H1 (cell line): ENCODE data around the gene TMBIM4. TPM values are rescaled to one million over a fixed set of nuclear protein-coding genes. Genes with fewer than 3 reads are reported as not detected.
A peak's percentile ranks its signal among the peaks of the same experiment; 100 is the strongest.

ENCODE experiments used
- CTCF ChIA-PET: fragments of 300-600 bp; sonication (Branson Sonifier 250); formaldehyde crosslinking; loops from one replicate; lab custom pipeline; 2021; ENCODE audit not compliant: partially characterized antibody; lab: Charles Lee
- POLR2A ChIA-PET: fragments of 300-600 bp; sonication (Branson Sonifier 250); formaldehyde crosslinking; loops from one replicate; lab custom pipeline; 2021; ENCODE audit warnings: inconsistent platforms; ENCODE audit not compliant: partially characterized antibody; lab: Charles Lee
- DNase-seq, 2 experiments: peaks; one replicate each; pipeline versions ENCODE4 v3.0.0 to v3.0.0-alpha.2; 2010 to 2022; ENCODE audit warnings: low spot score in 2 of 2, low read depth in 1 of 2, mixed read lengths in 1 of 2
- FAIRE-seq: peaks from 2 replicates; lab custom pipeline; 2011; peaks lifted over from hg19 to GRCh38; lab: Jason Lieb, UNC
- H2AFZ ChIP-seq: 2 replicates; pipeline ENCODE4 v1.8.1; 2012; ENCODE audit warnings: low read length, inconsistent platforms
- H2AK5ac ChIP-seq: 2 replicates; pipeline ENCODE4 v1.6.1; 2013; ENCODE audit warnings: low read depth, low read length
- H2BK120ac ChIP-seq: replicated peaks from 2 replicates; pipeline ENCODE3; 2013; ENCODE audit warnings: low read depth, low read length, inconsistent platforms
- H2BK12ac ChIP-seq: 2 replicates; pipeline ENCODE4 v1.6.1; 2013; ENCODE audit warnings: low read depth, low read length
- H2BK15ac ChIP-seq: 2 replicates; pipeline ENCODE4 v1.6.1; 2013; ENCODE audit warnings: low read length
- H2BK20ac ChIP-seq: 2 replicates; pipeline ENCODE4 v1.6.1; 2013; ENCODE audit warnings: low read length
- H2BK5ac ChIP-seq: 2 replicates; pipeline ENCODE4 v1.6.1; 2013; ENCODE audit warnings: low read depth, low read length
- H3K14ac ChIP-seq: 2 replicates; pipeline ENCODE4 v1.6.1; 2013; ENCODE audit warnings: inconsistent platforms; ENCODE audit not compliant: insufficient read length
- H3K18ac ChIP-seq: 2 replicates; pipeline ENCODE4 v1.6.1; 2013; ENCODE audit warnings: low read length; ENCODE audit errors: extremely low read depth
- H3K23ac ChIP-seq: 2 replicates; pipeline ENCODE4 v1.6.1; 2013; ENCODE audit warnings: inconsistent platforms; ENCODE audit not compliant: insufficient read length
- H3K23me2 ChIP-seq: 2 replicates; pipeline ENCODE4 v1.6.1; 2013; ENCODE audit warnings: low read depth, low read length
- H3K27ac ChIP-seq: 2 replicates; pipeline ENCODE4 v1.6.1; 2011; ENCODE audit warnings: low read depth, low read length, inconsistent platforms
- H3K27me3 ChIP-seq, 4 experiments: replicated peaks in 1 of 4; 1 replicate in 1 of 4; 2 replicates in 3 of 4; pipeline versions ENCODE4 v1.6.1 to v1.8.1; 2011 to 2013; ENCODE audit warnings: low read length in 3 of 4, mild to moderate bottlenecking in 3 of 4, inconsistent platforms in 2 of 4, mixed read lengths in 2 of 4, moderate library complexity in 1 of 4; ENCODE audit not compliant: control insufficient read depth in 3 of 4, insufficient read depth in 3 of 4; ENCODE audit errors: extremely low read depth in 1 of 4
- H3K36me3 ChIP-seq, 4 experiments: 2 replicates each; pipeline versions ENCODE4 v1.6.1 to v1.8.1; 2011 to 2013; ENCODE audit warnings: mild to moderate bottlenecking in 4 of 4, low read length in 3 of 4, moderate library complexity in 2 of 4, control low read depth in 1 of 4, inconsistent platforms in 1 of 4; ENCODE audit not compliant: insufficient read depth in 4 of 4, control insufficient read depth in 2 of 4
- H3K4ac ChIP-seq: replicated peaks from 2 replicates; pipeline ENCODE3; 2013; ENCODE audit warnings: low read length, low read depth, mixed read lengths, inconsistent platforms; ENCODE audit not compliant: insufficient read length
- H3K4me1 ChIP-seq, 4 experiments: replicated peaks in 1 of 4; 1 replicate in 1 of 4; 2 replicates in 3 of 4; pipeline versions ENCODE4 v1.6.1 to v1.8.1; 2011 to 2013; ENCODE audit warnings: low read length in 3 of 4, inconsistent platforms in 2 of 4, mixed read lengths in 1 of 4; ENCODE audit not compliant: insufficient read depth in 4 of 4, control insufficient read depth in 3 of 4
- H3K4me2 ChIP-seq, 2 experiments: 2 replicates each; pipeline versions ENCODE4 v1.6.1 to v1.8.1; 2011 to 2013; ENCODE audit warnings: low read depth in 2 of 2, low read length in 2 of 2, control low read depth in 1 of 2, inconsistent platforms in 1 of 2, mild to moderate bottlenecking in 1 of 2; ENCODE audit not compliant: insufficient read depth in 1 of 2
- H3K4me3 ChIP-seq, 4 experiments: fragments of 200-600, 300-600 bp in 1 of 4; sonication (generic), shearing (Covaris generic), sonication (Bioruptor Twin) in 1 of 4; 2 replicates each; pipeline versions ENCODE4 v1.5.1 to v1.8.1; 2011 to 2016; ENCODE audit warnings: low read length in 4 of 4, low read depth in 3 of 4, control low read depth in 2 of 4, inconsistent platforms in 2 of 4, mild to moderate bottlenecking in 2 of 4, mixed read lengths in 1 of 4, moderate library complexity in 1 of 4; ENCODE audit not compliant: insufficient read depth in 2 of 4; ENCODE audit errors: extremely low read depth in 1 of 4
- H3K56ac ChIP-seq: replicated peaks from 2 replicates; pipeline ENCODE3; 2013; ENCODE audit warnings: low read depth, mild to moderate bottlenecking, mixed read lengths, low read length, inconsistent platforms; ENCODE audit not compliant: insufficient read length
- H3K79me1 ChIP-seq: 2 replicates; pipeline ENCODE4 v1.6.1; 2013; ENCODE audit warnings: low read depth, low read length, control low read depth
- H3K79me2 ChIP-seq, 2 experiments: 2 replicates each; pipeline versions ENCODE4 v1.6.1 to v1.8.1; 2012 to 2013; ENCODE audit warnings: low read length in 2 of 2, mild to moderate bottlenecking in 2 of 2, inconsistent platforms in 1 of 2; ENCODE audit not compliant: insufficient read depth in 2 of 2, control insufficient read depth in 1 of 2
- H3K9ac ChIP-seq, 4 experiments: replicated peaks in 1 of 4; 1 replicate in 1 of 4; 2 replicates in 3 of 4; pipeline versions ENCODE4 v1.6.1 to v1.8.1; 2011 to 2013; ENCODE audit warnings: low read depth in 3 of 4, low read length in 3 of 4, control low read depth in 2 of 4, mild to moderate bottlenecking in 2 of 4, moderate library complexity in 2 of 4, inconsistent platforms in 1 of 4; ENCODE audit errors: extremely low read depth in 1 of 4
- H3K9me3 ChIP-seq, 2 experiments: 2 replicates each; pipeline versions ENCODE4 v1.6.1 to v1.8.1; 2012 to 2013; ENCODE audit warnings: mild to moderate bottlenecking in 2 of 2, moderate library complexity in 2 of 2, control low read depth in 1 of 2, inconsistent platforms in 1 of 2, low read depth in 1 of 2, low read length in 1 of 2, mixed read lengths in 1 of 2; ENCODE audit not compliant: insufficient read depth in 2 of 2
- H4K20me1 ChIP-seq, 2 experiments: replicated peaks in 1 of 2; 2 replicates each; pipeline versions ENCODE3 to v1.8.1; 2011 to 2013; ENCODE audit warnings: inconsistent platforms in 2 of 2, low read length in 2 of 2, mild to moderate bottlenecking in 1 of 2; ENCODE audit not compliant: insufficient read depth in 2 of 2, control insufficient read depth in 1 of 2
- H4K5ac ChIP-seq: 2 replicates; pipeline ENCODE4 v1.6.1; 2013; ENCODE audit warnings: low read length, low read depth, mixed read lengths, inconsistent platforms; ENCODE audit not compliant: insufficient read length
- H4K8ac ChIP-seq: 2 replicates; pipeline ENCODE4 v1.8.0; 2013; ENCODE audit warnings: mild to moderate bottlenecking, moderate library complexity, low read length, inconsistent platforms; ENCODE audit not compliant: insufficient read depth; ENCODE audit errors: extremely low read depth
- H4K91ac ChIP-seq: replicated peaks from 2 replicates; pipeline ENCODE3; 2013; ENCODE audit warnings: low read length, mixed read lengths, inconsistent platforms; ENCODE audit not compliant: insufficient read length
- HDAC2 ChIP-seq, 2 experiments: fragments of 300-600 bp in 1 of 2; sonication (generic) in 1 of 2; IDR thresholded peaks; 2 replicates each; pipeline ENCODE4 v1.6.1; 2011 to 2012; ENCODE audit warnings: low read depth in 2 of 2, low read length in 2 of 2, mild to moderate bottlenecking in 2 of 2, moderate library complexity in 2 of 2, borderline replicate concordance in 1 of 2, inconsistent platforms in 1 of 2
- JUN ChIP-seq: IDR thresholded peaks from 2 replicates; pipeline ENCODE4 v1.6.1; 2011; ENCODE audit warnings: low read depth, mild to moderate bottlenecking, improper control_type of control experiment, low read length
- WGBS, 2 experiments: shearing (Covaris generic) in 1 of 2; methylation state at CpG; one replicate each; pipeline versions ENCODE4 v1.1.6 to v1.1.7; 2013 to 2015; ENCODE audit warnings: low lambda C conversion rate in 2 of 2, mixed read lengths in 2 of 2, inconsistent platforms in 1 of 2, low coverage in 1 of 2, missing lambda C conversion rate in 1 of 2; ENCODE audit not compliant: insufficient replicate concordance in 2 of 2, insufficient coverage in 1 of 2, insufficient read length in 1 of 2; ENCODE audit errors: extremely low coverage in 1 of 2, missing lambda C conversion rate in 1 of 2; 5-methylcytosine and 5-hydroxymethylcytosine counted together
- polyA plus RNA-seq, 7 experiments: library from polyadenylated mRNA; depleted of rRNA in 3 of 7; stranded (reverse) in 5 of 7; unstranded in 2 of 7; fragments of >200 nt in 5 of 7; fragments of 200-250 nt in 2 of 7; gene quantifications; 1 replicate in 5 of 7; 2 replicates in 1 of 7; 4 replicates in 1 of 7; pipeline versions ENCODE4 v1.2.1 to v1.2.3, GENCODE V29; 2011 to 2013; ENCODE audit warnings: missing spikeins in 2 of 7, mixed read lengths in 2 of 7
- total RNA-seq: library from RNA; stranded (reverse); fragmentation: NEBNext Ultra II Directional; extraction: Animal tissue kit (Norgen Biotek cat#: 25700); gene quantifications from 2 replicates; pipeline ENCODE4 v1.2.1, GENCODE V29; 2021

Gene TMBIM4
- total and polyA plus RNA-seq, 2 of the 8 experiments (the other 6 are each of a cell fraction or from before 2014, with no cell fraction given): 12.8 to 46.6 TPM

DNA sequence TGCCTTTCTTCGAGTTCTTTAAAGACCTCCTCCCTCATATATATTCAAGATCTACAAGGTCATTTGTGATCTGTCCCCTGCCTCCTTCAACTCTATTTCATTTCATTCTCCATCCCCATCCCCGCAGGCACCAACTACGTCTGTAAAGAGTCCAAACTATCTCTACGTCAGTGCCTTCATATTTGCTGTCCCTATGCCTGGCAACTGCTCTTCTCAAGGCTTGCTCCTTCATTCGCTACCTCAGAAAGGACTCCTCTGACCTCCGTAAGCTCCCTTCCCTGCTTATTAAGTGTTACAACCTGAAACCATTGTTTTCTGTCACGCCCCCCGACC is 39.9 kb downstream of the TMBIM4 start:
- Histone ChIP-seq H3K18ac (no peak overlapping the region), H3K4me2 (peak overlapping the region; percentile 62 to 90), H3K4me3 (peak overlapping the region; percentile 80 to 95 (median 84)), H2BK5ac (peak overlapping the region; percentile 82; the same call in 1 of the 2 replicates), H3K14ac (no peak overlapping the region), H2BK20ac (no peak overlapping the region), H4K20me1 (no peaks in the 10 kb centered on the region), H3K79me2 (peaks cover 5 to 33% of the 10 kb centered on the region in 2 experiments), H4K8ac (no peak overlapping the region), H4K91ac (no peak overlapping the region), H2BK120ac (no peak overlapping the region), H3K4me1 (0 out of 7 replicates have a peak, but pooled peaks cover 0 to 3% (median 0%) of the 10 kb centered on the region in 4 experiments), H3K23me2 (peaks cover 14% of the 10 kb centered on the region), H3K56ac (no peak overlapping the region), H2BK12ac (peak overlapping the region; percentile 43; the same call in 1 of the 2 replicates), H3K23ac (no peak overlapping the region), H3K9me3 (no peaks in the 10 kb centered on the region; a peak in 1 of 4 replicates), H3K9ac (peak overlapping the region in 3 of 4 experiments; percentile 4 to 87 (median 68); a peak in 5 of 7 replicates), H4K5ac (no peak overlapping the region), H2AFZ (peak overlapping the region; percentile 77; the same call in 1 of the 2 replicates), H3K27ac (no peak overlapping the region), H2BK15ac (no peak overlapping the region), H3K36me3 (peaks cover 0 to 22% (median 3%) of the 10 kb centered on the region in 4 experiments; a peak in 3 of 8 replicates), H3K4ac (no peak overlapping the region), H2AK5ac (0 out of 2 replicates have a peak overlapping the region, but pooled peaks have one; percentile 75), H3K27me3 (no peaks in the 10 kb centered on the region), H3K79me1 (peaks cover 6% of the 10 kb centered on the region)
- 47% methylated on average over 8 of the region's 8 CpGs; no CpG with 5 or more reads in 1 of the 2 experiments for WGBS, 2 experiments
- ChIA-PET CTCF (interaction anchor here (1.6 kb wide), 1 partner anchor 15 kb away, joined by 8 read pairs; no protein-coding TSS in a partner anchor), POLR2A (interaction anchor here (1.3 to 1.7 kb wide), 2 partner anchors 22 to 29 kb away, joined by 3 to 4 read pairs; no protein-coding TSS in a partner anchor)
- FAIRE-seq (no peak), DNase-seq (no peak)
- TF ChIP-seq HDAC2 (IDR thresholded peaks at IDR 0.05; ENCODE audit: borderline replicate concordance in 1 of 2, low read depth in 2 of 2, low read length in 2 of 2) (no peak), JUN (no peak)
